HEK293 (cell line): Measurements from ENCODE around the gene RNH1.

ENCODE experiments used
- GFI1B ChIP-seq: fragments of 450-650 bp; formaldehyde crosslinking; IDR thresholded peaks from 2 replicates; pipeline ENCODE4 v1.5.1; 2016; ENCODE audit warnings: missing biosample characterization, missing genetic modification characterization
- KLF7 ChIP-seq: fragments of 450-650 bp; formaldehyde crosslinking; IDR thresholded peaks from 2 replicates; pipeline ENCODE4 v1.5.1; 2016; ENCODE audit warnings: missing biosample characterization, missing genetic modification characterization, borderline replicate concordance
- SALL2 ChIP-seq: fragments of 450-650 bp; formaldehyde crosslinking; IDR thresholded peaks from 2 replicates; pipeline ENCODE4 v1.5.0; 2017; ENCODE audit warnings: missing biosample characterization, mild to moderate bottlenecking, missing genetic modification characterization, borderline replicate concordance
- ZBTB17 ChIP-seq: fragments of 450-650 bp; formaldehyde crosslinking; IDR thresholded peaks from 2 replicates; pipeline ENCODE4 v1.5.1; 2016; ENCODE audit warnings: missing biosample characterization, missing genetic modification characterization
- ZEB2 ChIP-seq: fragments of 450-650 bp; formaldehyde crosslinking; IDR thresholded peaks from 2 replicates; pipeline ENCODE4 v1.5.1; 2016; ENCODE audit warnings: missing biosample characterization, missing genetic modification characterization
- ZNF112 ChIP-seq: fragments of 450-650 bp; formaldehyde crosslinking; IDR thresholded peaks from 2 replicates; pipeline ENCODE4 v1.5.0; 2017; ENCODE audit warnings: missing biosample characterization, missing genetic modification characterization
- ZNF146 ChIP-seq: fragments of 450-650 bp; formaldehyde crosslinking; IDR thresholded peaks from 2 replicates; pipeline ENCODE4 v1.5.1; 2016; ENCODE audit warnings: missing biosample characterization, missing genetic modification characterization
- ZNF19 ChIP-seq: fragments of 450-650 bp; formaldehyde crosslinking; IDR thresholded peaks from 2 replicates; pipeline ENCODE4; 2016; ENCODE audit warnings: missing biosample characterization, missing genetic modification characterization, low read depth
- ZNF202 ChIP-seq: fragments of 450-650 bp; formaldehyde crosslinking; IDR thresholded peaks from 2 replicates; pipeline ENCODE4 v1.5.1; 2016; ENCODE audit warnings: missing biosample characterization, missing genetic modification characterization, borderline replicate concordance
- ZNF23 ChIP-seq: fragments of 450-650 bp; formaldehyde crosslinking; IDR thresholded peaks from 2 replicates; pipeline ENCODE4 v1.5.1; 2016; ENCODE audit warnings: missing biosample characterization, missing genetic modification characterization, borderline replicate concordance
- ZNF274 ChIP-seq, 2 experiments: fragments of 200-500 bp in 1 of 2; fragments of 450-650 bp in 1 of 2; sonication (Bioruptor generic) in 1 of 2; formaldehyde crosslinking in 1 of 2; IDR thresholded peaks; 2 replicates each; pipeline versions ENCODE4 v1.5.1 to v1.6.1; 2014 to 2016; ENCODE audit warnings: borderline replicate concordance in 1 of 2, inconsistent platforms in 1 of 2, low read length in 1 of 2, missing biosample characterization in 1 of 2, missing genetic modification characterization in 1 of 2
- ZNF302 ChIP-seq: fragments of 450-650 bp; formaldehyde crosslinking; IDR thresholded peaks from 2 replicates; pipeline ENCODE4 v1.5.1; 2016; ENCODE audit warnings: missing biosample characterization, missing genetic modification characterization, low read depth
- ZNF37A ChIP-seq: fragments of 450-650 bp; IDR thresholded peaks from 2 replicates; pipeline ENCODE4 v1.5.1; 2018; ENCODE audit warnings: missing biosample characterization, missing genetic modification characterization
- ZNF510 ChIP-seq: fragments of 450-650 bp; formaldehyde crosslinking; IDR thresholded peaks from 2 replicates; pipeline ENCODE4 v1.5.1; 2018; ENCODE audit warnings: mild to moderate bottlenecking, missing genetic modification characterization, missing biosample characterization; ENCODE audit not compliant: insufficient replicate concordance
- ZNF558 ChIP-seq: fragments of 450-650 bp; formaldehyde crosslinking; IDR thresholded peaks from 2 replicates; pipeline ENCODE4 v1.5.1; 2016; ENCODE audit warnings: missing biosample characterization, missing genetic modification characterization
- ZNF596 ChIP-seq: fragments of 450-650 bp; IDR thresholded peaks from 2 replicates; pipeline ENCODE4 v1.5.0; 2018; ENCODE audit warnings: missing biosample characterization, mild to moderate bottlenecking, missing genetic modification characterization, moderate library complexity
- ZNF658 ChIP-seq: fragments of 450-650 bp; formaldehyde crosslinking; IDR thresholded peaks from 2 replicates; pipeline ENCODE4; 2016; ENCODE audit warnings: missing biosample characterization, missing genetic modification characterization
- ZNF791 ChIP-seq: fragments of 450-650 bp; formaldehyde crosslinking; IDR thresholded peaks from 2 replicates; pipeline ENCODE4 v1.5.1; 2016; ENCODE audit warnings: missing biosample characterization, missing genetic modification characterization
- ZNF792 ChIP-seq: fragments of 450-650 bp; formaldehyde crosslinking; IDR thresholded peaks from 2 replicates; pipeline ENCODE4 v1.5.1; 2016; ENCODE audit warnings: missing biosample characterization, missing genetic modification characterization
- ZNF843 ChIP-seq: fragments of 450-650 bp; formaldehyde crosslinking; IDR thresholded peaks from 2 replicates; pipeline ENCODE4 v1.5.1; 2016; ENCODE audit warnings: missing biosample characterization, missing genetic modification characterization
- ZSCAN16 ChIP-seq: fragments of 450-650 bp; formaldehyde crosslinking; IDR thresholded peaks from 2 replicates; pipeline ENCODE4 v1.5.1; 2016; ENCODE audit warnings: missing biosample characterization, missing genetic modification characterization
- ZSCAN30 ChIP-seq: fragments of 450-650 bp; IDR thresholded peaks from 2 replicates; pipeline ENCODE4 v1.5.1; 2018; ENCODE audit warnings: missing biosample characterization, mild to moderate bottlenecking, missing genetic modification characterization, moderate library complexity
- TF ChIP-seq, protein P1 (sequence below): fragments of 450-650 bp; formaldehyde crosslinking; IDR thresholded peaks from 2 replicates; pipeline ENCODE4 v1.5.1; 2016; ENCODE audit warnings: missing biosample characterization, missing genetic modification characterization
- TF ChIP-seq, protein P2 (sequence below): fragments of 450-650 bp; formaldehyde crosslinking; IDR thresholded peaks from 2 replicates; pipeline ENCODE4; 2016; ENCODE audit warnings: missing biosample characterization, missing genetic modification characterization
- TF ChIP-seq, protein P3 (sequence below): IDR thresholded peaks from 2 replicates; pipeline ENCODE4 v1.6.1; 2011; ENCODE audit warnings: mild to moderate bottlenecking, low read depth, low read length, borderline replicate concordance
- TF ChIP-seq, protein P4 (sequence below): fragments of 450-650 bp; formaldehyde crosslinking; IDR thresholded peaks from 2 replicates; pipeline ENCODE4 v1.5.1; 2016; ENCODE audit warnings: missing biosample characterization, missing genetic modification characterization

The RNH1 gene

DNA sequence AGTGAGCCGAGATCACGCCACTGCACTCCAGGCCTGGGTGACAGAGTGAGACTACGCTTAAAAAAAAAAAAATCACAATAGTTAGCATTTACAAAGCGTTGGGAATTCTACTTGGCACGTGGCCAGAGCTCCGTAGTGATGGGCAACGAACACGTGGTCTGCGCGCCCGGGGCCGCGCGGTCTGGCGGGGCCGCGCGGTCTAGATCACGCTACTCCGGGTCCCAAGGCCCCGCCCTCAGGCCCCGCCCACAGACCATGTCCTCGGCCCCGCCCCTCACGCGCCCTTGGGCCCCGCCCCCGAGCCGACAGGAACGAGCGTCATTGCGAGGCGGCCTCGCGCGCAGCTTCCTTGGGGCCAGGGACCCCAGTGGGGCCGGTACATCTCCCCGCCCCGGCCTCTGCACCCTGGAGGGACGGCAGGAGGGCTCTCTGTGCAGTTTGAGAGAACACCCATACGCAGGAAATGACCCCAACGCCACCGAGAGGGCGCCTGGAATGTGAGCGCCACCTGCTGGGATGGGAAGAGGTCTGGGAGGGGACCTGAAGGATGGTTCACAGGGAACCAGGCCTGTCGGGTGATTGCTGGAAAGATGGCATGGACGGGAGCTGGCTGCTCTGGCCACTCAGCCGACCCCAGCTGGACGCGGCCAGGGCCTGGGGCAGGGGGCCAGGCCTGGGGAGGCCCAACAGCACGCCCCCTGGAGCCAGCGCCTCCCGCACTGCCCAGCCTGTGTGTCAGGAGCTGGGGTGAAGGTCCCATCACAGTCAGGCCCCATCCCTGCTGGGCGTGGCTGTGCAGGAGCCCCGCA lies 58.9 kb downstream of the RNH1 start (continued):
- TF ChIP-seq, protein P1, sequence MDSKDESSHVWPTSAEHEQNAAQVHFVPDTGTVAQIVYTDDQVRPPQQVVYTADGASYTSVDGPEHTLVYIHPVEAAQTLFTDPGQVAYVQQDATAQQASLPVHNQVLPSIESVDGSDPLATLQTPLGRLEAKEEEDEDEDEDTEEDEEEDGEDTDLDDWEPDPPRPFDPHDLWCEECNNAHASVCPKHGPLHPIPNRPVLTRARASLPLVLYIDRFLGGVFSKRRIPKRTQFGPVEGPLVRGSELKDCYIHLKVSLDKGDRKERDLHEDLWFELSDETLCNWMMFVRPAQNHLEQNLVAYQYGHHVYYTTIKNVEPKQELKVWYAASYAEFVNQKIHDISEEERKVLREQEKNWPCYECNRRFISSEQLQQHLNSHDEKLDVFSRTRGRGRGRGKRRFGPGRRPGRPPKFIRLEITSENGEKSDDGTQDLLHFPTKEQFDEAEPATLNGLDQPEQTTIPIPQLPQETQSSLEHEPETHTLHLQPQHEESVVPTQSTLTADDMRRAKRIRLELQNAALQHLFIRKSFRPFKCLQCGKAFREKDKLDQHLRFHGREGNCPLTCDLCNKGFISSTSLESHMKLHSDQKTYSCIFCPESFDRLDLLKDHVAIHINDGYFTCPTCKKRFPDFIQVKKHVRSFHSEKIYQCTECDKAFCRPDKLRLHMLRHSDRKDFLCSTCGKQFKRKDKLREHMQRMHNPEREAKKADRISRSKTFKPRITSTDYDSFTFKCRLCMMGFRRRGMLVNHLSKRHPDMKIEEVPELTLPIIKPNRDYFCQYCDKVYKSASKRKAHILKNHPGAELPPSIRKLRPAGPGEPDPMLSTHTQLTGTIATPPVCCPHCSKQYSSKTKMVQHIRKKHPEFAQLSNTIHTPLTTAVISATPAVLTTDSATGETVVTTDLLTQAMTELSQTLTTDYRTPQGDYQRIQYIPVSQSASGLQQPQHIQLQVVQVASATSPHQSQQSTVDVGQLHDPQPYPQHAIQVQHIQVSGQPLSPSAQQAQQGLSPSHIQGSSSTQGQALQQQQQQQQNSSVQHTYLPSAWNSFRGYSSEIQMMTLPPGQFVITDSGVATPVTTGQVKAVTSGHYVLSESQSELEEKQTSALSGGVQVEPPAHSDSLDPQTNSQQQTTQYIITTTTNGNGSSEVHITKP (tag by site-specific recombination): peak; percentile 44
- TF ChIP-seq ZNF19 (tag by site-specific recombination) (no peak), GFI1B (tag by site-specific recombination) (no peak), ZNF596 (tag by site-specific recombination) (no peak), ZBTB17 (tag by site-specific recombination) (peak; percentile 65), ZNF274 (IDR thresholded peaks at IDR 0.05; ENCODE audit: low read length) (no peak), ZNF274 (tag by site-specific recombination; IDR thresholded peaks at IDR 0.05; ENCODE audit: borderline replicate concordance) (no peak), ZNF792 (no peak), ZNF843 (tag by site-specific recombination) (no peak), ZNF658 (tag by site-specific recombination) (no peak), ZNF202 (tag by site-specific recombination) (no peak), ZNF146 (tag by site-specific recombination) (no peak), ZNF510 (tag by site-specific recombination) (no peak), KLF7 (tag by site-specific recombination) (0 out of 2 replicates have a peak, but pooled peaks have one; percentile 56), ZNF112 (tag by site-specific recombination) (no peak), ZNF37A (tag by site-specific recombination) (no peak), ZNF23 (tag by site-specific recombination) (no peak), SALL2 (no peak), ZSCAN16 (tag by site-specific recombination) (no peak), ZNF558 (no peak), ZEB2 (tag by site-specific recombination) (peak; percentile 68), ZNF302 (no peak), ZNF791 (no peak), ZSCAN30 (tag by site-specific recombination) (no peak)
- TF ChIP-seq, protein P2, sequence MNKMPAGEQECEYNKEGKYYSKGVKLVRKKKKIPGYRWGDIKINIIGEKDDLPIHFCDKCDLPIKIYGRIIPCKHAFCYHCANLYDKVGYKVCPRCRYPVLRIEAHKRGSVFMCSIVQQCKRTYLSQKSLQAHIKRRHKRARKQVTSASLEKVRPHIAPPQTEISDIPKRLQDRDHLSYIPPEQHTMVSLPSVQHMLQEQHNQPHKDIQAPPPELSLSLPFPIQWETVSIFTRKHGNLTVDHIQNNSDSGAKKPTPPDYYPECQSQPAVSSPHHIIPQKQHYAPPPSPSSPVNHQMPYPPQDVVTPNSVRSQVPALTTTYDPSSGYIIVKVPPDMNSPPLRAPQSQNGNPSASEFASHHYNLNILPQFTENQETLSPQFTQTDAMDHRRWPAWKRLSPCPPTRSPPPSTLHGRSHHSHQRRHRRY (tag by site-specific recombination): no peak
- TF ChIP-seq, protein P3, sequence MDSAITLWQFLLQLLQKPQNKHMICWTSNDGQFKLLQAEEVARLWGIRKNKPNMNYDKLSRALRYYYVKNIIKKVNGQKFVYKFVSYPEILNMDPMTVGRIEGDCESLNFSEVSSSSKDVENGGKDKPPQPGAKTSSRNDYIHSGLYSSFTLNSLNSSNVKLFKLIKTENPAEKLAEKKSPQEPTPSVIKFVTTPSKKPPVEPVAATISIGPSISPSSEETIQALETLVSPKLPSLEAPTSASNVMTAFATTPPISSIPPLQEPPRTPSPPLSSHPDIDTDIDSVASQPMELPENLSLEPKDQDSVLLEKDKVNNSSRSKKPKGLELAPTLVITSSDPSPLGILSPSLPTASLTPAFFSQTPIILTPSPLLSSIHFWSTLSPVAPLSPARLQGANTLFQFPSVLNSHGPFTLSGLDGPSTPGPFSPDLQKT: no peak
- TF ChIP-seq, protein P4, sequence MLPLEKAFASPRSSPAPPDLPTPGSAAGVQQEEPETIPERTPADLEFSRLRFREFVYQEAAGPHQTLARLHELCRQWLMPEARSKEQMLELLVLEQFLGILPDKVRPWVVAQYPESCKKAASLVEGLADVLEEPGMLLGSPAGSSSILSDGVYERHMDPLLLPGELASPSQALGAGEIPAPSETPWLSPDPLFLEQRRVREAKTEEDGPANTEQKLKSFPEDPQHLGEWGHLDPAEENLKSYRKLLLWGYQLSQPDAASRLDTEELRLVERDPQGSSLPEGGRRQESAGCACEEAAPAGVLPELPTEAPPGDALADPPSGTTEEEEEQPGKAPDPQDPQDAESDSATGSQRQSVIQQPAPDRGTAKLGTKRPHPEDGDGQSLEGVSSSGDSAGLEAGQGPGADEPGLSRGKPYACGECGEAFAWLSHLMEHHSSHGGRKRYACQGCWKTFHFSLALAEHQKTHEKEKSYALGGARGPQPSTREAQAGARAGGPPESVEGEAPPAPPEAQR (tag by site-specific recombination): no peak
